ENCODE data around the gene SERGEF. TPM values are rescaled to one million over a fixed set of nuclear protein-coding genes. Genes with fewer than 3 reads are reported as not detected.

The SERGEF gene
- total RNA-seq, 1 donor from 2014 or later, result 27.0 TPM

DNA sequence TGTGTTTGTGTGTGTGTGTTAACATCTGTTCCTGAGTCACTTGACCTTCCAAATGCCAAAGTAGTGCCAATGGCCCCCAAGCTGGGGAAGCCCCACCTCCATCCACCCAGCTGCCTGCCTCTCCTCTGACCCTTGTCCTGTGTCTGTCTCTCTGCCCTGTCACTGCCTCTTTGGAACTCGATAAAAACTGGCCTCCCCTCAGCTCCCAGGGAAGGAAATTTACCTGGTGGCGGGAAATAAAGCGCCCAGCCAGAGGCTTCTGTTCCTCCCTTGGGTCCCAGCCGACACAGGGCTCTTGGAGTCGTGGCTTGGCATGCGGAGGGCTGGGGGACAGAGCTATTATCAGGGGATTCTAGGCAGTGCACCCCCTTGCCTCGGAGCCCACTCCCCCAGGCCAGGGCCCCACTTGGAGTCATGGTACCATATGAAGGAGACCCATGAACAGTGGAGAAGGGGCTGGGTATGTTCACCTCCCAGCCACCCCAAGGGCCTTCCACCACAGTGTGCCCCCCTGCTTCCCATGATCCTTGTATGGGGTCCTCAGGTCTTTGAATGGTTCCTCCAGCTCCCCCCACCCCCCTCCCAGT, 272.1 kb downstream of the SERGEF start:
- Histone ChIP-seq H3K4me3 (ENCODE audit: low read depth, low read length) (no peak overlapping the region), H3K27me3 (ENCODE audit: control insufficient read depth, insufficient read depth, low read length) (peaks cover 56% of the 10 kb centered on the region), H3K36me3 (ENCODE audit: control insufficient read depth, insufficient read depth, low read length) (no peaks in the 10 kb centered on the region)
- no peak for DNase-seq (ENCODE audit: low read depth)
- TF ChIP-seq, protein P1, sequence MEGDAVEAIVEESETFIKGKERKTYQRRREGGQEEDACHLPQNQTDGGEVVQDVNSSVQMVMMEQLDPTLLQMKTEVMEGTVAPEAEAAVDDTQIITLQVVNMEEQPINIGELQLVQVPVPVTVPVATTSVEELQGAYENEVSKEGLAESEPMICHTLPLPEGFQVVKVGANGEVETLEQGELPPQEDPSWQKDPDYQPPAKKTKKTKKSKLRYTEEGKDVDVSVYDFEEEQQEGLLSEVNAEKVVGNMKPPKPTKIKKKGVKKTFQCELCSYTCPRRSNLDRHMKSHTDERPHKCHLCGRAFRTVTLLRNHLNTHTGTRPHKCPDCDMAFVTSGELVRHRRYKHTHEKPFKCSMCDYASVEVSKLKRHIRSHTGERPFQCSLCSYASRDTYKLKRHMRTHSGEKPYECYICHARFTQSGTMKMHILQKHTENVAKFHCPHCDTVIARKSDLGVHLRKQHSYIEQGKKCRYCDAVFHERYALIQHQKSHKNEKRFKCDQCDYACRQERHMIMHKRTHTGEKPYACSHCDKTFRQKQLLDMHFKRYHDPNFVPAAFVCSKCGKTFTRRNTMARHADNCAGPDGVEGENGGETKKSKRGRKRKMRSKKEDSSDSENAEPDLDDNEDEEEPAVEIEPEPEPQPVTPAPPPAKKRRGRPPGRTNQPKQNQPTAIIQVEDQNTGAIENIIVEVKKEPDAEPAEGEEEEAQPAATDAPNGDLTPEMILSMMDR (IDR thresholded peaks at IDR 0.05; ENCODE audit: insufficient read depth, low read length, poor library complexity, severe bottlenecking), result no peak

- TF ChIP-seq, protein P1 (IDR thresholded peaks at IDR 0.05; ENCODE audit: insufficient read depth, low read length, poor library complexity, severe bottlenecking), result no peak
- H3K36me3 ChIP-seq (ENCODE audit: control insufficient read depth, insufficient read depth, low read length), result no peaks in the 10 kb centered on the region
- DNase-seq (ENCODE audit: low read depth), result no peak
- no peak overlapping the region for H3K4me3 ChIP-seq (ENCODE audit: low read depth, low read length)
- peaks cover 59% of the 10 kb centered on the region for H3K27me3 ChIP-seq (ENCODE audit: control insufficient read depth, insufficient read depth, low read length)
Observed at GRCh38 chr11:17739945-17740338, 272.9 kb downstream of the SERGEF start.

GRCh38 chr11:17738151-17738973, 274.5 kb downstream of the SERGEF start:
- Histone ChIP-seq H3K36me3 (ENCODE audit: control insufficient read depth, insufficient read depth, low read length) (no peaks in the 10 kb centered on the region), H3K4me3 (ENCODE audit: low read depth, low read length) (no peak overlapping the region), H3K27me3 (ENCODE audit: control insufficient read depth, insufficient read depth, low read length) (peaks cover 70% of the 10 kb centered on the region)
- no peak for DNase-seq (ENCODE audit: low read depth)
- TF ChIP-seq, protein P1 (IDR thresholded peaks at IDR 0.05; ENCODE audit: insufficient read depth, low read length, poor library complexity, severe bottlenecking), result no peak

Other genes starting within 250 kb of the SERGEF start
- gene TPH1, start 33.2 kb upstream of the SERGEF start, total RNA-seq, result 0.07 and 0.38 TPM in 2 replicates
- 14.7 and 17.7 TPM in 2 replicates for gene SAAL1, start 93.0 kb upstream of the SERGEF start, total RNA-seq
- not detected in 2 replicates for gene MRGPRX3, start 119.5 kb upstream of the SERGEF start, total RNA-seq
- gene MRGPRX4, start 159.8 kb upstream of the SERGEF start, total RNA-seq, result not detected in 2 replicates
- 1.3 TPM in 1 of 2 replicates, not detected in the other for gene SAA4, start 223.8 kb upstream of the SERGEF start, total RNA-seq
- gene SAA2, start 235.6 kb upstream of the SERGEF start, total RNA-seq, result 2.2 and 8.0 TPM in 2 replicates